ENCODE results near the gene IFITM10.

The IFITM10 gene

DNA sequence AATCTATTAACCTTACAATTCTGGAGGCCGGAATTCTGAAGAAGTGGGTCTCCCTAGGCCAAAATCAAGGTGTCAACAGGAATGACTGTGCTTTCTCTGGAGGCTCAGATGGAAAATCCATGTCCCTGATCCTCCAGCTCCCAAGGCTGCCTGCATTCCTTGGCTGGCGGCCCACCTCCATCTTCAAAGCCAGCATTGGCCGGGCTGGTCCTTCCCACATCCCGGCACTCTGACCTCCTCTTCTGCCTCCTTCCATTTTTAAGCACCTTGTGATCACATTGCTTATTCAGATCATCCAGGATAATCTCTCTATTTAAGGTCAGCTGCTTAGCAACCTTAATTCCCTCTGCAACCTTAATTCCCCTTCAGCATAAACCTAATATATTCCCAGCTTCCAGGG is 36.1 kb upstream of the IFITM10 start:
- H3K4me3 ChIP-seq (ENCODE audit: control insufficient read depth, low read depth, low read length), result no peak overlapping the region
- DNase-seq (ENCODE audit: low read depth), result no peak
- TF ChIP-seq, protein P1, sequence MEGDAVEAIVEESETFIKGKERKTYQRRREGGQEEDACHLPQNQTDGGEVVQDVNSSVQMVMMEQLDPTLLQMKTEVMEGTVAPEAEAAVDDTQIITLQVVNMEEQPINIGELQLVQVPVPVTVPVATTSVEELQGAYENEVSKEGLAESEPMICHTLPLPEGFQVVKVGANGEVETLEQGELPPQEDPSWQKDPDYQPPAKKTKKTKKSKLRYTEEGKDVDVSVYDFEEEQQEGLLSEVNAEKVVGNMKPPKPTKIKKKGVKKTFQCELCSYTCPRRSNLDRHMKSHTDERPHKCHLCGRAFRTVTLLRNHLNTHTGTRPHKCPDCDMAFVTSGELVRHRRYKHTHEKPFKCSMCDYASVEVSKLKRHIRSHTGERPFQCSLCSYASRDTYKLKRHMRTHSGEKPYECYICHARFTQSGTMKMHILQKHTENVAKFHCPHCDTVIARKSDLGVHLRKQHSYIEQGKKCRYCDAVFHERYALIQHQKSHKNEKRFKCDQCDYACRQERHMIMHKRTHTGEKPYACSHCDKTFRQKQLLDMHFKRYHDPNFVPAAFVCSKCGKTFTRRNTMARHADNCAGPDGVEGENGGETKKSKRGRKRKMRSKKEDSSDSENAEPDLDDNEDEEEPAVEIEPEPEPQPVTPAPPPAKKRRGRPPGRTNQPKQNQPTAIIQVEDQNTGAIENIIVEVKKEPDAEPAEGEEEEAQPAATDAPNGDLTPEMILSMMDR (conservative IDR thresholded peaks at IDR 0.05; ENCODE audit: control insufficient read depth, insufficient read depth, low read depth, low read length), result no peak

DNA sequence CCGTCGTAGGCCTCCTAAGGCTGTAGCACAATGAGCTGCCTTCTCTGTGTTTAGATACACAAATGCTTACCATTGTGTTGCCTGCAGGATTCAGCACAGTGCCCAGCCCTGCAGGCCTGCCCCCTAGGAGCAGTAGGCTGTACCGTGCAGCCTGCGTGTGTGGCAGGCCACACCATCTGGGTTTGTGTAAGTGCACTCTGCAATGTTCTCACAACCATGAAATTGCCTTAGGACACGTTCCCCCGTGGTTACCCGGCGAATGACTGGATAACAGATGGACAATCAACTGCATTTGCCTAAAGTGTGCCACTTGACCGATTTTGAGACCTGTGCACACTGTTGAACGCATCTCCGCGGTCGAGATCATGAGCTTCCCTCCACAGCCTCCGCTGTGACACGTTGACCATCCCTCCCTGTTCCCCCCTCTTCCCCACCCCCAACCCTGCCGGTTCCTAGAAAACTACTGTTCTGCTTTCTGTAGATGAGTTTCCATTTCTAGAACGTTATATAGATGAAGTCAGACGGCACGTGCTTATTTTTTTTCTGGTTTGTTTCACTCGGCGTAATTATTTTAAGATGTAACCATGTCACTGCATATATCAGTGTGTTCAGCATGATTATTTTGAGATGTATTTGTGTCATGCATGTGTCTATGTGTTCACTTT is 35.5 kb upstream of the IFITM10 start:
- TF ChIP-seq, protein P1 (conservative IDR thresholded peaks at IDR 0.05; ENCODE audit: control insufficient read depth, insufficient read depth, low read depth, low read length), result no peak
- no peak overlapping the region for H3K4me3 ChIP-seq (ENCODE audit: control insufficient read depth, low read depth, low read length)
- no peak for DNase-seq (ENCODE audit: low read depth)

DNA sequence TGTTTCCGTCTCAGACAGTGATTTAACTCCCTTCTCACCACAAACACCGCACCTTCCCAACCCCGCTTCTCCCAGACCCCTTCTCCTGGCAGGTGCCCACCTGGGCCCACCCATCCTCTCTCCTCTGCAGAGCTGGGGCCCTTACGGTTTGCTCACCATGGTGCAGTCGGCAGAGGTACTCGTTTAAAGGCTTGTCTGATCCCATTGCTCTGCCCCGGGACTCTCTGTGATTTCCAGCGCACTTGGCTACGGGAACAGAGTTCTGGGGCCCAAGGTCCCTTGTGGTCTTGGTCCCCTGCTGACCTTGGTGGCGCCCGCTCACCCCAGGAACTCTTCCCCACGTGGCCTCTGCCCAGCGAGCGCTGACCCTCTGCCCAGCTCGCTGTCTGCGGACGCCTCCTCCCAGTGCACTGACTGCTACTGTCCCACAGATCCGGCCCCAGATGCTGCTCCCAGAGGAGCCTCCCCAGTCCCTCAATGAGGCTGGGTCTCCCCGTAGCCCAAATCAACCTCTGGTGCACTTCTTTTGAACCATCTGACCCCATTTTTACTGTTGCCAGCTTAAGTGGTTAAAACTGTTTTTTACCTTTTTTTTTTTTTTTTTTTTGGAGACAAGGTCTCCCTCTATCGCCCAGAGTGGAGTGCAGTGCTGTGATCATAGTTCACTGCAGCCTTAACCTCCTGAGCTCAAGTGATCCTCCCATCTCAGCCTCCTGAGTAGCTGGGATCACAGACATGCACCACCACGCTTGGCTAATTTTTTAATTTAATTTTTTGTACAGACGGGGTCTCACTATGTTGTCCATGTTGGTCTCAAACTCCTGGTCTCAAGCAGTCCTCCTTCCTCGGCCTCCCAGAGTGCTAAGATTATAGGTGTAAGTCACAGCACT is 34.6 kb upstream of the IFITM10 start:
- no peak for DNase-seq (ENCODE audit: low read depth)
- TF ChIP-seq, protein P1 (conservative IDR thresholded peaks at IDR 0.05; ENCODE audit: control insufficient read depth, insufficient read depth, low read depth, low read length), result no peak
- no peak overlapping the region for H3K4me3 ChIP-seq (ENCODE audit: control insufficient read depth, low read depth, low read length)

DNA sequence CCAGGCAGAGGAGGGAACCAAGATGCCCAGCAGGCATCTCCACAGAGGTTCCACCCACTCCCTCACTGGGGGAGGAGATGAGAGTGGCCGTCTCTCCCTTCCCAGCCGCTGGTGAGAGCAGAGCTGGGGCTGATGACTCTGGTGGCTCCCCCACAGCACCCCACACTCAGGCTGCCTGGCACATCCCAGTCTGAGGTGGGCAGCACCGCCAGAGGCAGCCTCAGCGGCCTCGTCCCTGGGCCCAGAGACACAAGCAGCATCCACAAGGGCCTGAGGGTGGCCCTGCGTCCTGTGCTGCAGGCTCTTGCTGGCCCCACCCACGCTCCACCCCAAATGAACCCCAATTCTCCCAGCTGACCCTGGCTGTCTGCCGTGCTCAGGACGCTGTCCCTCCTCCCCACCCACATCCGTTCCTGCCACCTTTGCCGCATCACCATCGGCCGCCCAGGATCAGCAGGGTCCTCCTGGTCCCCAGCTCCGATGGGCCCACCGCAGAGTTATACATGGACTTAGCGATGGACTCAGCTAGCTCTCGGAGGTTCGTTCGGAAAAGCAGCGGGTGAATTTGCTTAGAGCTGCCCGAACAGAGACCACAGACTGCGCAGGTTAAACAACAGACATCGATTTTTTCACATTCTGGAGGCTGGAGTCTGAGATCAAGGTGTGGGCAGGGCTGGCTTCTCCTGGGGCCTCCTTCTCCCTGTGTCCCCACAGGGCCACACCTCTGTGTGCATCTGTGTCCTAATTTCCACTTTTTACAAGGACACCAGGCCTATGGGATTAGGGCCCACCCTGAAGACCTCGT is 33.5 kb upstream of the IFITM10 start:
- no peak overlapping the region for H3K4me3 ChIP-seq (ENCODE audit: control insufficient read depth, low read depth, low read length)
- no peak for DNase-seq (ENCODE audit: low read depth)
- TF ChIP-seq, protein P1 (conservative IDR thresholded peaks at IDR 0.05; ENCODE audit: control insufficient read depth, insufficient read depth, low read depth, low read length), result no peak

DNA sequence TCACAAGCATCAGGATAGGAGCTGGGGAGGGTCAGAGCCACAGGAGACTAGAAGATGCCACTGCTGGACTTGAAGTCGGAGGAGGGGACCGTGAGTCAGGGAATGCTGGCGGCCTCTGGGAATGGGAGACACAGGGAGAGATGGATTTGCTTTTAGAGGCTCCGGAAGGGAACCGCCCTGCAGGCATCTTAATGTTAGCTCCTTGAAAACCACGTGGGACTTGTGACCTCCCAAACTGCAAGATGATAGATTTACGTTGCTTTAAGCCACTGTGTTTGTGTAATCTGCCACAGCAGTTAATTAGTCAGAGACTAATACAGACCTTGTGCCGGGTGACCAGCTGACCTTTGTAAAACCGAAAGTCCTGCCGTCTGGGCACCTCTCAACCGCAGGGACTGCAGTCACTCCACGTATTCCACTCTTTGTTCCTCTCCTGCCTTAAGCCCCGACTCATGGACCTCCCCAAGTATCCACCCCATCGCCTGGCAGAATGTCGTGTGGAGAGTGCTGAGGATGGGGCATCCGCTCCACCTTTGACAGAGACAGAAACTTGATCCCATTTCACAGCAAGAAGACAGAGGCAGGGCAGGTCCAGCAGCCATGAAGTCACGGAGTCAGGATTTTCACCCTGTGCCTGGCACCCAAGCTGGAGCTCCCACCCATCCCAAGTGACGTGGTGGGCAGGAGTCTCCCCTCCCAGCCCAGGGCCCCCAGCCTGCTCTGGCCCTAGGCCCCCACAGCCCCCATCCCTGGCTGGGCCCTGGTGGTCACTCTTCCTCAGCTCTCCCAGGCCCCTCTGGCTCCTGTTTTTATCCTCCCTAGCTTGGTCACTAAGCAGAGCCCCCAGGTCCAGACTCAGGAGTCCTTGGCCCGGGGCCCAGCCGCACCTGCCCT is 32.7 kb upstream of the IFITM10 start:
- TF ChIP-seq, protein P1 (conservative IDR thresholded peaks at IDR 0.05; ENCODE audit: control insufficient read depth, insufficient read depth, low read depth, low read length), result no peak
- peak; percentile 62 for DNase-seq (ENCODE audit: low read depth)
- H3K4me3 ChIP-seq (ENCODE audit: control insufficient read depth, low read depth, low read length), result no peak overlapping the region
